CD4-positive, alpha-beta T cell treated with Interleukin-4 for 4 hours (primary cell): Measurements from ENCODE around the gene ARFGEF2.
"Not testable (repeated sequence)": the region's sequence is repeated elsewhere in the genome, so short reads cannot be mapped to it uniquely, and the experiment has no call there.

Experiments
- DNase-seq: peaks from one replicate; pipeline ENCODE4 v3.0.0-alpha.2; 2020

Gene ARFGEF2

DNA sequence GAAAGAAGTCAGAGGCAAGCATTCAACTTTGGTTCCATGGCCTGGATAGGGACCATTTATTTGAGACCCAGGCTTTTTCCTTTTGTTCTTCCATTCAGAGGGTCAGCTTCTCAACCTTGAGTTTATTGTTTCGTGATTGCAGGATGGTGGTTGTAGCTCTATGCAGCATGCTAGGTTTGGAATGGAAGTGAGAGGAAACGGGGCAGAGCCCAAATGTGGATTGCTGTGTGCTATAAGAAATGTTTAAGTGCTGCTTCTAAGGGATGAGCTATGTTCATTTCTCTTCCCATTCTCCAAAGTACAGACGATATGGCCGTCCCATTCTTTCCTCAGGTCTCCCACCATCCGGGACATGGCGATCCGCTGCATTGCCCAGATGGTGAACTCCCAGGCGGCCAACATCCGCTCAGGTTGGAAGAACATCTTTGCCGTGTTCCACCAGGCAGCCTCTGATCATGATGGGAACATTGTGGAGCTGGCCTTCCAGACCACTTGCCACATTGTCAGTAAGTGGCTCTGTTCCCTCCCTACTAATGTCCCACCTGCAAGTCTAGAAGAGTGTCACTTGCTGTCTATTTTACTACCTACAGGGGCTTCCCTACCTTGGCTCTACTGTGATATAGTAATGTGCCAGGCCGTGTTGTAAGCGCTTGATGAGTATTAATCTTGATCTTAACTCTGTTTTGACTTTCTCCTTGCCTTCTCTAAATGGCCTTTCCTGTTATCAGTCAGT lies 88.6 kb downstream of the ARFGEF2 start:
- no peak for DNase-seq

- no peak for DNase-seq
These were observed 102.7 kb downstream of the ARFGEF2 start for GRCh38 chr20:49024220-49024619.

GRCh38 chr20:49028177-49028576 lies 106.7 kb downstream of the ARFGEF2 start:
- DNase-seq, result not testable (repeated sequence)

DNA sequence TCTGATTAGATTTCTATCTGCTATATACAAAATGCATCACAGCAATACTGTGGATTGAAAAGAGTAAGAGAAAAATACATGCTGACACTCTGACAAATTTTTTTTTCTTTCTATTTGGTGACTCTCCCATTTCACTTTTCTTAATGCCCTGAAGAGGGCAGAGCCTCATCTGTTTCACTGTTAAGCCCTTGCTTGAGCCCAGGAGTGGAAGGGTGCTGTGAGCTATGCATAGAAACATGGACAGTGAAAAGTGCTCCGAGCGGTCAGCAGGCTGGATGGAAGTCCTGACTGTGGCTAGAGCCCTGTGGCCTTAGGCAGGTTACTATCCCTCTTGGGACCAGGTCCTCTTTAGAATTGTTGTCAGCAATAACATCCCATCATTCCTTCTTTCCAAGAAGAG lies 107.2 kb downstream of the ARFGEF2 start:
- no peak for DNase-seq

DNA sequence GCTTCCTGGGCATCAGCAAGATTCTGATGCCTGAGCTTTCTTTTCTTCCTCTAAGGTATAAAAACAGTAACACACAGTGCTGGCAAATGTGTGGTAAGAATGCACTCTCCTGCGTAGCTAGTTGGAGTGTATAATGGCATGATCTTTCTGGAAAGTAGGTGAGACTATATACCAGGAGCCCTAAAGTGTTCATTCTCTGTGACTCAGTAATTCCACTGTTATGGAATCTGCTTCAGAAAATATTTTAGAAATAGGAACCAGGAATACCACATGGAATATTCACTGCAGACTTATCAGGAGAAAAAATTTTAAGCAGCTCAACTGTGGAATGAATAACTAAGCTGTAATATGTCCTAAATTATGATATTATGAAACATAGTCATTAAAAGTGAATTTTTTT lies 107.7 kb downstream of the ARFGEF2 start:
- no peak for DNase-seq

GRCh38 chr20:49030954-49031619 lies 109.6 kb downstream of the ARFGEF2 start:
- no peak for DNase-seq

DNA sequence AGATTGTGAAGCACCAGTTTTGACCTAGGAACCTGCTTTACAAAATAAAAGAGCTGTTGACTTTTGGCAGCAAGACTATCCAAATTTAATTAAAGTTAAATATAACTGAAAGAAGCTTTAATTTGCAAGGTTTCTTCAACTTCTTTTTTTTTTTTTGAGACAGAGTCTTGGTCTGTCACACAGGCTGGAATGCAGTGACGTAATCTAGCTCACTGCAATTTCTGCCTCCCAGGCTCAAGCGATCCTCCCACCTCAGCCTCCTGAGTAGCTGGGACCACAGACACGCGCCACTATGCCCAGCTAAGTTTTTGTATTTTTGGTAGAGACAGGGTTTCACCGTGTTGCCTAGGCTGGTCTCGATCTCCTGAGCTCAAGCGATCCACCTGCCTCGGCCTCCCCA lies 110.9 kb downstream of the ARFGEF2 start:
- no peak for DNase-seq

GRCh38 chr20:49034070-49034732 lies 112.7 kb downstream of the ARFGEF2 start:
- DNase-seq, result no peak

- DNase-seq, result peak; percentile 33
These were observed 116.5 kb downstream of the ARFGEF2 start for GRCh38 chr20:49037962-49038387.

DNA sequence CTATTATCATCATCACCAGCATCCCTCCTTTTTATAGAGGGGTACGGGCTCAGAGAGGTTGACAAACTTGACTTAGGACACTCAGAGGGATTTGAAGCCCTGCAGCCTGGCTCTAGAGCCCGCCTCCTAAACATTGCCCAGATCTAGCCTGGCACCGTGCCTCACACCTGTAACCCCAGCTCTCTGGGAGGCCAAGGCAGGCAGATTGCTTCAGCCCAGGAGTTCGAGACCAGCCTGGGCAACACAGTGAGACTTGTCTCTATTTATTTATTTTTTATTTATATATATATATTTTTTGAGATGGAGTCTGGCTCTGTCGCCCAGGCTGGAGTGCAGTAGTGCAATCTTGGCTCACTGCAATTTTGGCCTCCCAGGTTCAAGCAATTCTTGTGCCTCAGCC lies 118.3 kb downstream of the ARFGEF2 start:
- no peak for DNase-seq

- DNase-seq, result no peak
These were observed 121.5 kb downstream of the ARFGEF2 start for GRCh38 chr20:49043000-49043399.

GRCh38 chr20:49045440-49046086 lies 124.1 kb downstream of the ARFGEF2 start:
- DNase-seq, result peak; percentile 17

DNA sequence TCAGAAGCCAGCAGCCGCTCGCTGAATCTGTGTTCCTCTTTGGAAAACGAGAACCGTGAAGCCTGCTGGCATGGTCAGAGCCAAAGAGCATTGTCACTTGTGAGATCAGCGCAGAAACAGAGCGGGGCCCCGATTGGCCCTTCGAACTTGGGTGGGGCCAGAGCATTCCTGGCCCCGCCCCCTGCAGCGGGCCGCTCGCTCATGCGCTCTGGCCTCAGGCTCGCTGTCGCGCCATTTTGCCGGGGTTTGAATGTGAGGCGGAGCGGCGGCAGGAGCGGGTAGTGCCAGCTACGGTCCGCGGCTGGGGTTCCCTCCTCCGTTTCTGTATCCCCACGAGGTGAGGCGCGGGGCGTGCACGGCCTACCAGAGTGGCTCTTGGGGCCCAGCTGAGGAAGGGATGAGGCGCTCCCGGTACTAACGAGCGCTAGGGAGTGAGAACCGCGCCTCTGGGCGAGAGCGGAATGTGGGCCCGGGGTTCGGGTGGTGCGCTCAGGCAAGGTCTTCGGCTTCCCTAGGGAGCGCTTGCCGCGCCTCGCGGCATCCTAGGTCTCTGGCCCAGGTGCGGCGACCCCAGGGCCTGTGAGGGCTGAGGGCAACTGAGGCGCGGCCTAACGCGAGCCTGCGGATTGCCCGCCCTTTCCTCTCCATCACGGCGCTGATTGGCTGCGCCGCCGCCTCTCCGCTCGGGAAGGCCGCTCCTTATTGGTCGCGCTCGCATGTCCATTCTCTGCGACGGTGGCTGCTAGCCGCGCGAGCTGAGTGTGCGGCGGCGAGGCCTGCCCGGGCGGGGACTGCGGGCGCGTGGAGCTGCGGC lies 124.8 kb downstream of the ARFGEF2 start, which contains the start of gene CSE1L:
CSE1L (plus strand) TSS at position 226 of the 814 bp plus-strand sequence. CDS start 12,152 bp downstream, outside the sequence.
- DNase-seq, result peak; percentile 91

DNA sequence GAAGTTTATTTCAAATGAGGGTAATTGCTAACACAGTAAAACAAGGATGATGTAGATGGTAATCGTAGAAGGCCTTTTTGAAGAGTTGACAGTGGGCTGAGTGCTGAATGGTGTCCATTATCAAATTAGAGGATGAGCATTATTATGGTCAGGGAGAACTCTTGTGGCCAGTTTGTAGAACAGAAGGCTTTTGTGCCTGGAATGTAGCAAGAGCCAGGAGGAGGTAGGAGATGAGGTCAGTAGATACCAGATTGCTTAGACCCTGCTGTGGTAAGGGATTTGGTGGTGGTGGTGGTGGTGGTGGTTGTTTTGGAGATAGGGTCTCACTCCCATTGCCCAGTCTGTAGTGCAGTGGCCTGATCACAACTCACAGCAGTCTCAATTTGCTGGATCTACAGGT lies 130.8 kb downstream of the ARFGEF2 start:
- DNase-seq, result no peak

- no peak for DNase-seq
These were observed 132.6 kb downstream of the ARFGEF2 start for GRCh38 chr20:49054056-49054643.

DNA sequence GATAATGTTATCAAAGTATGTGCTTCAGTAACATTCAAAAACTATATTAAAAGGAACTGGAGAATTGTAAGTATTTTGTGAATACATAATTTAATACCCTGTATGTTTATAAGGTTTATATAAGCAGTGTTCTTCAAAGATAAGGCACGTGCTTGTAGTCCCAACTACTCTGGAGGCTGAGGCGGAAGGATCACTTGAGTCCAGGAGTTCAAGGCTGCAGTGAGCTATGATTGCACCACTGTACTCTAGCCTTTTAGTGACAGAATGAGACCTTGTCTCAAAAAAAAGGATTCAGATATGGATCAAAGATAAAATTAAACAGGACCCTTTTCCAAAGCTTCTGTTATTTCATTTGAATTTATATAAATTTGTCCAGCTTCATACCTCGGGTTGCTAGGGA lies 141.8 kb downstream of the ARFGEF2 start:
- DNase-seq, result no peak

GRCh38 chr20:49074521-49074920 lies 153.0 kb downstream of the ARFGEF2 start:
- no peak for DNase-seq

- DNase-seq, result no peak
These were observed 156.8 kb downstream of the ARFGEF2 start for GRCh38 chr20:49078310-49078709.

GRCh38 chr20:49082295-49082694 lies 160.8 kb downstream of the ARFGEF2 start:
- not testable (repeated sequence) for DNase-seq
